HL-60 (cell line): Measurements from ENCODE around the gene METTL2B.

ENCODE experiments used
- CTCF ChIP-seq: IDR thresholded peaks from one replicate; pipeline ENCODE4 v1.5.1; 2011; ENCODE audit warnings: low read length, control low read depth, inconsistent platforms; ENCODE audit not compliant: insufficient read depth
- POLR2AphosphoS5 ChIP-seq: IDR thresholded peaks from 2 replicates; pipeline ENCODE4 v1.6.1; 2012; ENCODE audit warnings: low read depth
- SPI1 ChIP-seq: IDR thresholded peaks from 2 replicates; pipeline ENCODE4 v1.6.1; 2012; ENCODE audit warnings: low read depth, mild to moderate bottlenecking, borderline replicate concordance

- TF ChIP-seq CTCF = no peak
- TF ChIP-seq POLR2AphosphoS5 = no peak
- TF ChIP-seq SPI1 = no peak
Observed at GRCh38 chr7:128452552-128452951, 24.0 kb upstream of the METTL2B start.
